GM18951 (cell line): ENCODE measurements around the gene CLIP1.
"Not testable (repeated sequence)": the region's sequence is repeated elsewhere in the genome, so short reads cannot be mapped to it uniquely, and the experiment has no call there.

Experiments
- POLR2A ChIP-seq: IDR thresholded peaks from 4 replicates; pipeline ENCODE4 v1.6.1; 2011; ENCODE audit warnings: mild to moderate bottlenecking; ENCODE audit not compliant: insufficient read length, insufficient read depth; ENCODE audit errors: extremely low read depth
- in situ Hi-C: fragments of 300-500 bp; cut with MboI; formaldehyde crosslinking; loops from one replicate; pipeline ENCODE4 v1.12.0; 2022; ENCODE audit warnings: low sequenced_read_pairs, mixed read lengths, inconsistent platforms; ENCODE audit not compliant: unreplicated experiment

Gene CLIP1

DNA sequence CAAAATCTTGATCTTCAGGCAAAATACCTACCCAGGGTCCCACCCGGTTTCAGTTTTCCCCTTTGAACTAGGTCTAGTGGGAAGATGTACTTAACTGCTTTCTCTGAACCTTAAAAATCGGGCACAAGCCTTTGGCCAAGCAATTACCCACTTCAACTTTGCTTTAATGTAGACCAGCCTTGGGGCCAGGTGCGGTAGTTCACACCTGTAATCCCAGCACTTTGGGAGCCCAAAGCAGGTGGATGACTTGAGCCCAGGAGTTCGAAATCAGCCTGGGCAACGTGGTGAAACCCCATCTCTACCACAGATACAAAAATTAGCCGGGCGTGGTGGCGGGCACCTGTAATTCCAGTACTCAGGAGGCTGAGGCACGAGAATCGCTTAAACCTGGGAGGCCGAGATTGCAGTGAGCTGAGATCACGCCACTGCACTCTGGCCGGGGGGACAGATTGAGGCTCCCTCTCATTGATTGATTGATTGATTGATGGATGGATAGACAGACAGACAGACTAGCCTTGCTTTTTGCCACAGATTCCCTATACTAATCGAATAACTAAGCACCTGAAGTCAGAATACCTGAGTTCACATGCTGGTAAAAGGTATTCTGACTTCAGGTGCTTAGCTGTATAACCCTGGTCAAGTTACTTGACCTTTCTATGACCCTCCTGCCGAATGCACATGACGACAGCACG, 1.9 kb downstream of the CLIP1 start:
- TF ChIP-seq POLR2A: no peak
- in situ Hi-C loops: no loop called here

- in situ Hi-C loops: not testable (repeated sequence)
These were observed 3.4 kb downstream of the CLIP1 start for GRCh38 chr12:122419094-122419493.

DNA sequence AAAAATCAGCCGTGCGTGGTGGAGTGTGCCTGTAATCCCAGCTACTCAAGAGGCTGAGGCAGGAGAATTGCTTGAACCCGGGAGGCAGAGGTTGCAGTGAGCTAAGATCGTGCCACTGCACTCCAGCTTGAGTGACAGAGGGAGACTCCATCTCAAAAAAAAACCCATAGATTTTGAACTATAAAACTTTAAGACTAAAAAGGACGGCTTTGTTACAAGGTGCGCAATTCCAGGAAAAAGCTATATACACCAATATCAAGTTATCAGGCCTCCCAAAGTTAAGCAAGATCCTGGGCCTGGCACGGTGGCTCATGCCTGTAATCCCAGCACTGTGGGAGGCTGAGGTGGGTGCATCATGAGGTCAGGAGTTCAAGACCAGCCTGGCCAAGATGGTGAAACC, 6.8 kb downstream of the CLIP1 start:
- in situ Hi-C loops: not testable (repeated sequence)

GRCh38 chr12:122413516-122414404, 8.7 kb downstream of the CLIP1 start:
- in situ Hi-C loops: no loop called here
- no peak for TF ChIP-seq POLR2A

GRCh38 chr12:122412851-122413433, 9.5 kb downstream of the CLIP1 start:
- in situ Hi-C loops: no loop called here
- TF ChIP-seq POLR2A: no peak

- in situ Hi-C loops: no loop called here
- no peak for TF ChIP-seq POLR2A
These were observed 10.9 kb downstream of the CLIP1 start for GRCh38 chr12:122411537-122411936.

DNA sequence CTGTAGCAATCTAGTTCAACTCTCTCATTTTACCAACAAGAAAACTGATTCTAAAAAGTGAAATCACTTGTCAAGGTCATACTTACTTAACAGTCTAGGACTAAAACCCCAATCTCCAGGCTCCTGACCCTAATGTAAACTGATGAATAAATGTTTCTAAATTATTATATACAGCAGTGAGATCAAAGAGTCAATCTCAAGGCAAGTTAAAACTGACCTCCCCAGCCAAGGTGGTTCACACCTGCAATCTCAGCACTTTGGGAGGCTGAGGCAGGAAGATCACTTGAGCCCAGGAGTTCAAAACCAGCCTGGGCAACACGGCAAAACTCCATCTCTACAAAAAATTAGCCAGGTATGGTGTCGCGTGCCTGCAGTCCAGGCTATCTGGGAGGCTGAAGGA, 15.3 kb downstream of the CLIP1 start:
- in situ Hi-C loops: no loop called here
- TF ChIP-seq POLR2A: no peak

DNA sequence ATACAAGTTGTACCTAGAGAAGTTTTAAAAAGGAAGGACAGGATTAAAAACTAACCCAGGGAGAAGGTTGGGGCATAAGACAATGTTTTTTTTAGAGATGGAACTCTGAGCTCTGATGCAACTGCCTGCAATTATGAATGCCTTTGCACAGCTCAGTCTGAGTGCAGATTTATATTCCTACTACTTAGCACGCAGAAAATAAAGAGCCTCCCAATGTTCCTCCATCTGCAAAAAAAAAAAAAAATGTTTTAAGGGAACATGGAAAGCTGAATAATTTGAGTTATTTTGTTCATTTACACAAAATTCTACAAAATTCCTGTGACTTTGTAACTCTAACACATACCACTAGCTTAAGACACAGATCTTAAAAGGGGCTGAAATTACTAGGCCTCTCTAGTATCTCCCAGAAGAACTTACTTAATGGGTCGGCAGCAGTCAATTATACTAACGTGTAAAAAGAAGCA, 15.7 kb downstream of the CLIP1 start:
- in situ Hi-C loops: no loop called here
- no peak for TF ChIP-seq POLR2A

GRCh38 chr12:122403831-122404230, 18.6 kb downstream of the CLIP1 start:
- in situ Hi-C loops: no loop called here
- no peak for TF ChIP-seq POLR2A

DNA sequence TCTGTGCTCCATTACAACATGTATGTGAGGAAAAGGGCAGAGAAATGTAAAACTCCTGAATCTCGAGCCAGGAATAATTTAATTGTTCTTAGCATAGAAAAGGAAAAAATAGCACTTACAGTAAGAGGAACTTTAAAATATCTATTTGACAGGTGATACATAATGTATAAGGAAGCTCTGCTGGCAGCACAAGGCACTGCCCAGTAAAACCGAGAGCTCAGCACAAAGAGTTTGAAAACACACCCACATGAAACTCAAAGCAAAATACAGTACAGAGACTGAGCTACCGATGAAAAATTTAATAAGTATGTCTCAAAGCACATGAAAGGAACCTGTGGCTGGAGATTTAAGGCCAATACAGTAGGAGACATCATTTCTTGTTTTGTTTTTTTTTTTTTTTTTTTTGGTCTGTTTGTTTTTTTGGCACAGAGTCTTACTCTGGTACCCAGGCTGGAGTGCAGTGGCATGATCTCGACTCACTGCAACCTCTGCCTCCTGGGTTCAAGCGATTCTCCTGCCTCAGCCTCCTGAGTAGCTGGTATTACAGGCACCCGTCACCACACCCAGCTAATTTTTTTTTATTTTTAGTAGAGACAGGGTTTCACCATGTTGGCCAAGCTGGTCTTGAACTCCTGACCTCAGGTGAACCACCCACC, 19.2 kb downstream of the CLIP1 start:
- no peak for TF ChIP-seq POLR2A
- in situ Hi-C loops: no loop called here

DNA sequence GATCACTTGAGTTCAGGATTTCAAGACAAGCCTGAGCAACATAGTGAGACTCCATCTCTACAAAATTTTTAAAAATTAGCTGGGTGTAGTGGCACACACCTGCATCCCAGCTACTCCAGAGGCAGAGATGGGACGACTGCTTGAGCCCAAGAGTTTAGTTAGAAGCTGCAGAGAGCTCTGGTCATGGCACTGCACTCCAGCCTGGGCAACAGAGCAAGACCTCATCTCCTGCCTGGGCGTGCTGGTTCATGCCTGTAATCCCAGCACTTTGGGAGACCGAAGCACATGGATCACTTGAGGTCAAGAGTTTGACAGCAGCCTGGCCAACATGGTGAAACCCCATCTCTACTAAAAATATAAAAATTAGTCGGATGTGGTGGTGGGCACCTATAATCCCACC, 20.2 kb downstream of the CLIP1 start:
- in situ Hi-C loops: no loop called here
- TF ChIP-seq POLR2A: no peak

- in situ Hi-C loops: loop anchor here (5.0 kb wide), 1 partner anchor 73 kb away; no protein-coding TSS in a partner anchor
- no peak for TF ChIP-seq POLR2A
These were observed 22.7 kb downstream of the CLIP1 start for GRCh38 chr12:122399592-122400373.

DNA sequence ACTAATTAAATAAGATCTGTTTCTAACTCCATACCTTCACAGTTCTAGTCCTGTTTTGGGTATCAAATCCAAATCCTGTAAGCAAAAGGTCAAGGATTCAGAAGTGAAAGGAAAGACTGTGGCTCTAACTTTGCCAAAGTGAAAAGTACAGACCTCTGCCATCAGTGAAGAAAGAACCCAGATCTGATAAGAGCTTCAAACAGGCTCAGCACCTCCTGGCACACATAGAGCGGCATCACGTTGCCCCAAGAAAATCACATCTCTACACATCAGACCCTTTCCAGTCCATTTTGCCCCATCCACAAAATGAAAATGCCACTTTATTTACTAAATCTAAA, 23.2 kb downstream of the CLIP1 start:
- in situ Hi-C loops: loop anchor here (5.0 kb wide), 1 partner anchor 73 kb away; no protein-coding TSS in a partner anchor
- TF ChIP-seq POLR2A: no peak

DNA sequence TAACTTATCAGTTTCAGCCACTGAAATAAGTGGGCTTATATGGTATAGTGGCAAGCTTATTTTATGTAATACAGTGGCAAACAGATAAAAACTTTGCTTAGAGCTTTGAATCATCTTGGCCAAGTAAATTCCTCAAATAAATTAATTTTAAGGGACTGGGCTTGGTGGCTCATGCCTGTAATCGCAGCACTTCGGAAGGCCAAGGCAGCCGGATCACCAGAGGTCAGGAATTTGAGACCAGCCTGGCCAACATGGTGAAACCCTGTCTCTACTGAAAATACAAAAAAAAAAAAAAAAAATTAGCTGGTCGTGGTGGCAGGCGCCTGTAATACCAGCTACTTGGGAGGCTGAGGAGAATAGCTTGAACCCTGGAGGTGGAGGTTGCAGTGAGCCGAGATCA, 24.5 kb downstream of the CLIP1 start:
- in situ Hi-C loops: loop anchor here (5.0 kb wide), 1 partner anchor 74 kb away; no protein-coding TSS in a partner anchor
